Hippocampal formation (tissue), 2 donors: Measurements from ENCODE around the gene MDN1.
"Not testable (repeated sequence)": the region's sequence is repeated elsewhere in the genome, so short reads cannot be mapped to it uniquely, and the experiment has no call there.

Source experiments
- DNase-seq, 2 donors: peaks; one replicate each; lab custom pipeline; 2025; lab: John Stamatoyannopoulos, UW

MDN1 gene

DNA sequence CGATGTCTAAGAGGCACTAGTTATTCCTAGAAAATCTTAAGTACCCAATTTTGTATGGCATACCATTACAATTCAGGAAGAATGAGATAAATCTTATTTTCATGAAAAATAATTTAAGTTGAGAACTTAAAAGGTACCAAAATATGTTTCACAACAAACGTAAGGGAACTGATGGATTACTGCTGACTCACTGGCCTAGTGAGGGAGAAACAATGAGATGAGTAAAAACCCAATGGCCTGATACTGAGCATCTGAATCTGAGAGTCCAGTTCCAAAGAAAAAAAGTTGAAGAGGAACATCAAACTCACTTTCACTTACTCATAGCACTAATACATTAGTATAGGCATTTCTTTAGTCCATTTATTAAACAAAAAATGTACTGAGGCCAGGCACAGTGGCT is 56.0 kb downstream of the MDN1 start:
- no peak for DNase-seq

GRCh38 chr6:89758830-89759229 is 60.8 kb downstream of the MDN1 start:
- no peak for DNase-seq

DNA sequence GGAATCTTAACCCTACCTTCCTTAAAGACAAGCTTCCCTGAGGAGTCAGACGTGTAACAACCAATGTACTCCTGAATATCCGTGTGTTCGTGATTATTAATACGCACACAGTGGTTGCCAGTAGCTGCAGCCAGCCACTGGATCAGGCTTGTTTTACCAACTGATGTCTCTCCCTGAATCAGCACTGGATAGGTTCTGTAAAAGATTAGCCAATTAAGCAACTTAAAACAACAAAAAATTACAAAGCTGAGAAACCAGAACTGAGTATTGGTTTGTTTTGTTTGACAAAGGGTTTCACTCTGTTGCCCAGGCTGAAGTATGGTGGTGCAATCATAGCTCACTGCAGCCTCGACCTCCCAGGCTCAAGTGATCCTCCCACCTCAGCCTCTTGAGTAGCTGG is 69.3 kb downstream of the MDN1 start:
- DNase-seq: no peak

DNA sequence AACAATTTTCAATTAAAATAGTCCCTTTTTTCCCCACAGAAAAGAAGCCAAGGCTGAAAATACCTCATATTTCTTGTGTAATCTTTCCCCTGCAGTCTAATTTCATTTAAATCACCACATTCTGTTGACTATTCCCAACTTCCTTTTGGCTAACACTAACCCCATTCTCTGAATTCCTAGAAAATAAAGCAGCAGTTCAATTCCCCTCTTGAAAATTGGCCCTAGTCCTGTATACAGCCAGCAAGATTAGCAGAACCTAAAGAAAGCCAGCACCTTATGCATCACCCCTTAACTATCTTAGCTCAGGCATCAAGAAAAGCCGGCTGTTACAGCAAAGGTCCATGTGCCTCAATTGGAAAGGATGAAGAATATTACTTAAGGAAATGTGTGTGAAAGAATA is 69.7 kb downstream of the MDN1 start:
- DNase-seq: no peak

- DNase-seq: no peak
These were observed 73.9 kb downstream of the MDN1 start for GRCh38 chr6:89745716-89746115.

- no peak for DNase-seq
These were observed 74.5 kb downstream of the MDN1 start for GRCh38 chr6:89745096-89745495.

DNA sequence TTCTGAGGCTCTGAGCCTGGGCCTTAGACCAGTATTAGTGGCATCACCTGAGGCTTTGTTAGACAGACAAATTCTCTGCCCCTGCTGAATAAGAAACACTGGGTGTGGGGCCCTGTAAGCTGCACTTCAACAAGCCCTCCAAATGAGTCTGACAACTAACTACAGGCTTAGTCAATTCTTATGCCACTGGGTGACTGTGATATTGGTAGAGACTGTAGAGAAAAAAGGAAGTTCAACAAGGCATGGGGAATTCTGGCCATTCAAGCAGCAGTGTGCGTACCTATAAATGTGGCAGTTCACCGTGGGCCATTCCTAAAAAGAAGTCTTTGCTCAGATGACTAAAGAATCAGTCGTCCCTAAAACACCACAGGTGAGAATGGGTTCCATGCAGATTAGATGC is 82.7 kb downstream of the MDN1 start:
- no peak for DNase-seq

- no peak for DNase-seq
These were observed 85.1 kb downstream of the MDN1 start for GRCh38 chr6:89734526-89734925.

GRCh38 chr6:89731924-89732567 is 87.5 kb downstream of the MDN1 start:
- no peak for DNase-seq

- not testable (repeated sequence) for DNase-seq
These were observed 88.3 kb downstream of the MDN1 start for GRCh38 chr6:89731262-89731661.

DNA sequence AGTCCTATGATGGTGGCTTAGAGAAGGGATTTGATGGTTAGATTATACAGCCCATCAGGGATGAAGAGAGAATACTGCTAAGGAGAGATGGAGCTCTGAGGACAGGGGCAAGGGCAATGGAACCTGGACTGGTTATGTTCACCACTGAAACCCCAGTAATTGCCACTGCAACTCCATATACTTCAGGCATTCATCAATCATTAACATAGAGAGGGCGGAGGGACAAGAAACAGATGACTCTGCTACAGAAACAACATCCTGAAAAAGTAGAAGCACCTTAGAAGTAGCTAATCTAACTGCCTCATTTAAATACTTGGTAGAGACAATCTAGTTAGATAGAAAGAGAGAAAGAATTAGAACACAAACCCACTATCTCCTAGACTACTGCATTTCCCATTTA is 89.8 kb downstream of the MDN1 start:
- no peak for DNase-seq

DNA sequence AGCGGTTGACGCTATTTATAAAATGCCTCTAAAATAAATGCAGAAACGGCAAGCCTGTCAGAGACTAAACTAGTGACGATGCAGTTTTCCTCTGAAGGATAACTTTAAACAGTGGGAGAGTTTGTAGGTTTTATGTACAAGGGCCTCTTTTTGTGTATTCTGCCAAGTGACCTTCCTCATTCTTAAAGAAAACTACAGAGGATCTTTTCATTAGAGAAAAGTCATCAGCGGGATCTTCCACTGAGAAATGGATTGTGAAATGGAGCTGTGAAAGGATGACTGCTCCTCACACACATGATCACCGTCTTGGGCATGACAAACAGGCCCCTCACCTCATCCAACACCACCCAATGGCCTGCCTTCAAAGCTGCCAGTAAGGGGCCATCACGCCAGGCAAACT is 92.1 kb downstream of the MDN1 start:
- DNase-seq: no peak

DNA sequence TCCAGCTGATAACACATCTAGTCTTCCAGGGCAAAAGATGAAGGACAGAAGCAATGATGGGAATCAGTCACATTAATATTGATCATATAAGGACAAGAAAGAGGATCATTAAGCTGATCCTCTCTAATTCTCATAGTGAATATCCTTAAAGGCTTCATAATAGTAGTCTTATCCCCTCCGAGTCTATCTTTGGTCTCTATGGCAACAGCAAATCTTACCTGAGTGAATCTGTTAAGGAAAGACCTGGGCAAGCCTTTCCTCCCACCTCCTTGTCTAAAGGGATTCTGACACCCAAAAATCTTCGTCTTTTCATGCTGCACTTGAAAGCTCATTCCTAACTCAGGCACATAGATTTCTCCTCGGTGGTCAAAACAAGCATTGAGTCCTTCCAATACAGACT is 94.6 kb downstream of the MDN1 start:
- no peak for DNase-seq

DNA sequence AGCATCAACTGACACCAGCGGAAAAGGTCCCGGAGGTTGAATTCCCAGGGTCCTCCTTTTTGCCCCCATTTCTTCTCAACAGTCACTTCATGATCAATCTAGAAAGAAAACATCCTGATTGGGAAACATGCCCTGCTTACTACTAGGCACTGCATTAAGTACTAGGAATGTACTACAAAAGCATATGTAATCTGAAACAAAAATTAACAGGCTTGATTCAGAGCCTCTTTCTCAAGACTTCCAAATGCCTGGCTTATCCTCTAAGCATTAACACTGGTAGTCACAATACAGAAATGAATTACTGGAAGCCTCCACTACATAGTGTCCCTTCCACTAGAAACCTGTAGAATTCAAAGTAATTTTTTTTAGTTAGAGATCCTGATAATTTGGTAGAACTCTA is 96.5 kb downstream of the MDN1 start:
- DNase-seq: no peak

- no peak for DNase-seq
These were observed 103.1 kb downstream of the MDN1 start for GRCh38 chr6:89716532-89716931.

DNA sequence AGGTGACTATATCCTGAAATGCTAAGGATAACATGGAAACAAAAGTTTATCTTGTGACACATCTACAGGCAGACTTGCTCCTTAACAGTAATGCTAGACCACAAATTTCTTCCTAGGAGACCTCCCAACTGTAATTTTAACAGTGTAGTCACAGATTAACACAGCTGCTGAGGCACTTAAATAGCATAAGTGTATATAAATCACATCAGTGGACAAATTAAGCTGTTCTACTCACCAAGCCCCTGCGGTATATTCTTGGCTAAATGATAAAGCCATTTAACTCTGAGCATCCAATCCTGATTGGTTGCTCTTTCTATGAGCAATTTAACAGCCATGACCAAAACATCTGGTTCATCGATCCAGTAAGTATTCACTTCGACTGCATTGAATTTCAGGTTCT is 107.8 kb downstream of the MDN1 start:
- DNase-seq: no peak

GRCh38 chr6:89708316-89708715 is 111.3 kb downstream of the MDN1 start:
- no peak for DNase-seq

DNA sequence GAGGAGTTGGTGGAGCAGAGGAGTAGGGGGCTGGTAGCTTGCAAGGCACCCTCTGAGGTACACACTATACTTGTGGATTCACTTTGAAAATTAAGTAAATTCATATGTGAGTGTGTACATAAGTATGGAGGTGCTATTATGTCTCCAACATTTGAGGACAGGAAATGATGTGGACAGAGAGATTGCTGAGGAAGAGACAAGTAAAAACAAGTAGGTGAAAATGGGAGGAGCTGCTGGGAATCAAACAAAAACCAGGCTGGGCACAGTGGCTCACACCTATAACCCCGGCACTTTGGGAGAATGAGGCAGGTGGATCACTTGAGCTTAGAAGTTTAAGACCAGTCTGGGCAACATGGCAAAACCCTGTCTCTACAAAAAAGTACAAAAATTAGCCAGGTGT is 111.8 kb downstream of the MDN1 start:
- DNase-seq: no peak

DNA sequence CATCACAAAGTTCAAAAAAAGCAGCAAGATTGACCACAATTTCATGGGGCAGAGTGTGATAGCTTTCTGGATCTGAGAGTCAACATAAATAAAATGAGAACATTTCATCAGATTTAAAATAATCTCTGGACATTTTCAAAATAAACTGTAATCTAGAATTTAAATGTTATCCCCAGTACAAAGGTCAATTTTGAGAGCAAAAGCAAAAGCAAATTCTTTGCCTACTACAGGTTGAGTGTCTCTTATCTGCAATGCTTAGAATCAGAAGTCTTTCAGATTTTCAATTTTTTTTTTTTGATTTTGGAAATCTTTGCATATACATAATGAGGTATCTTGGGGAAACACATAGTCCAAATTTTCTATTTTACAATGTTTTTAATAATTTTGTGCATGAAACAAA is 113.5 kb downstream of the MDN1 start:
- DNase-seq: no peak

DNA sequence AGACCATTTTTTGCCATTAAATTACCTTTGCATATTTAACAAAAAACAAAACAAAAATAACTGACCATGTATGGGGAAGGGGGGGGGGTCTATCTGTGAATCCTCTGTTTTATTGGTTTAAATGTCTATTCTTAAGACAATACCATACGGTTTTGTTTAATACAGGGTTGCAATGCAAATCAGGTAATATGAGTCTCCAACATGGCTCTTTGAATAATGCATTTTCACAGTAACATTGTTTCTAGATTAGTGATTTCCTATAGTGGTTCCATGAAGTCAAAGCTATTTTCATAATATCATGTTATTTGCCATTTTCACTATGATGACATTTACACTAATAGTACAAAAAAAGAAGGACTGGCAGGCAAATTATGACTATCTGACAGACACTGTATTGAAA is 116.3 kb downstream of the MDN1 start:
- DNase-seq: no peak

DNA sequence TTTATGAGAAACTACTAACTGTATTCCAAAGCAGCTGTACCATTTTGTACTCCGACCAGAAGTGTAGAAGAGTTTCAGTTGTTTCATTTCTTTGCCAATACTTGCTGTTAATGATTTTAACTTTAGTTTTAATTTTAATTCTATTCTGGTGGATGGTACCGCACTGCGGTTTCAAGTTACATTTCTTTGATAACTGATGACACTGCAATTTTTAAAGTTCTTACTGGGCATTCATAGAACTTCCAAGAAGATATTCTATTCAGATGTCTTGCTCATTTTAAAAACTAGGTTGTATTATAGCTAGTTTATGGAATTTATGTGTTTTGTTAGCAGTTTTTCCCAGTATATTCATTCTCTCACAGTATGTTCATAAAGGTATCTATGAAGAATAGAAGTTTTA is 117.2 kb downstream of the MDN1 start:
- DNase-seq: no peak

- DNase-seq: no peak
These were observed 123.9 kb downstream of the MDN1 start for GRCh38 chr6:89695667-89696066.

DNA sequence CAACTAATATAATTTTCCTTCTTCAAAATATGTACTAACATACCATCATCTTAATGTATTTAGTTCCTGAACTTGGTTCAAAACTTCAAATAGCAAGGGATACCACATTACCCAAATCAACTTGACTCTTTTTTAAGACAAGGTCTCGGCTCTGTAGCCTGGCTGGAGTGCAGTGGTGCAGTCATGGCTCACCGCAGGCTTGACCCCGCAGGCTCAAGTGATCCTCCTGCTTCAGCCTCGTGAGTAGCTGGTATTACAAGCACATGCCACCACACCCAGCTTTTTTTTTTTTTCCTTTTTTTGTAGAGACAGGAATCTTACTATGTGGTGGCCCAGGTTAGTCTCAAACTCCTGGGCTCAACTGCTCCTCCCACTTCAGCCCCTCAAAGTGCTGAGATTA is 125.2 kb downstream of the MDN1 start:
- DNase-seq: no peak

DNA sequence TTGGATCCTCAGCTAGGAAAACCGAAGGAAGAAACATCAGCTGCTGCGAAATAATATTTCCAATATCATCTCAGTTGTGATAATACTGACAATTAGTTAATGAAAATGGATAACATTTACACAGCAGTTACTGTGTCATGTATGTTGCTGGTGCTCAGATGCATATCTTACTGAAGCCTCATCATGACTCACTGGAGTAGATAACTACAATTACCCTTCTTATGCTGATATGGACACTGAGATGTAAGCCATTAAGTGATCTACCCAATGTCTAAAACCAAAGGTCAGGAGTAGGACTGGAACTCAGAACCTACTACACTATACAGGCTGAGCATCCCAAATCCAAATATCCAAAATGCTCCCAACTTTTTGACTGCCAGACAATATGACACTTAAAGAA is 126.4 kb downstream of the MDN1 start:
- no peak for DNase-seq

- DNase-seq: no peak
These were observed 127.3 kb downstream of the MDN1 start for GRCh38 chr6:89692256-89692655.
